Gastroesophageal sphincter (tissue), 4 donors: Measurements from ENCODE around the gene MYO3B. TPM values are rescaled to one million over a fixed set of nuclear protein-coding genes. Genes with fewer than 3 reads are reported as not detected.

Experiments
- ATAC-seq: fragments of 150-250 bp; one replicate; pipeline ENCODE4 v1.9.1; 2016; ENCODE audit warnings: mild to moderate bottlenecking, moderate library complexity
- H3K27ac ChIP-seq, 4 donors: fragments of 200-600 bp; sonication (generic) in 3 of 4; 1 replicate in 3 of 4; 2 replicates in 1 of 4; pipeline ENCODE4 v1.5.1; 2016 to 2019
- H3K27me3 ChIP-seq: fragments of 200-600 bp; sonication (generic); one replicate; pipeline ENCODE4 v1.5.1; 2019
- H3K36me3 ChIP-seq, 2 donors: fragments of 200-600 bp; sonication (generic); one replicate each; pipeline ENCODE4 v1.5.1; 2019; ENCODE audit warnings: control low read depth in 1 of 2
- H3K4me1 ChIP-seq, 3 donors: fragments of 200-600 bp; sonication (generic); 1 replicate in 2 of 3; 2 replicates in 1 of 3; pipeline ENCODE4 v1.5.1; 2016 to 2019; ENCODE audit warnings: control low read depth in 2 of 3
- H3K4me3 ChIP-seq, 2 donors: fragments of 200-600 bp; sonication (generic); one replicate each; pipeline ENCODE4 v1.5.1; 2019; ENCODE audit warnings: mild to moderate bottlenecking in 1 of 2, moderate library complexity in 1 of 2
- H3K9me3 ChIP-seq, 3 donors: fragments of 200-600 bp; sonication (generic); one replicate each; pipeline ENCODE4 v1.5.1; 2017 to 2019; ENCODE audit warnings: control low read depth in 2 of 3
- EP300 ChIP-seq: sonication (generic); formaldehyde crosslinking; IDR thresholded peaks from one replicate; pipeline ENCODE4 v1.6.1; 2017; ENCODE audit warnings: antibody characterized with exemption, mild to moderate bottlenecking
- POLR2A ChIP-seq, 2 donors: fragments of 450-650 bp; IDR thresholded peaks; one replicate each; pipeline ENCODE4 v1.6.1; 2017; ENCODE audit warnings: antibody characterized with exemption in 2 of 2, mild to moderate bottlenecking in 2 of 2, moderate library complexity in 1 of 2
- POLR2AphosphoS5 ChIP-seq: sonication (generic); formaldehyde crosslinking; IDR thresholded peaks from one replicate; pipeline ENCODE4 v1.6.1; 2017; ENCODE audit warnings: antibody characterized with exemption
- WGBS, 2 donors: methylation state at CpG; one replicate each; pipeline ENCODE4 v1.1.5; 2018; ENCODE audit warnings: low coverage in 1 of 2; 5-methylcytosine and 5-hydroxymethylcytosine counted together
- total RNA-seq, 4 donors: library from RNA; depleted of rRNA; stranded (reverse); fragments of >200 nt; gene quantifications; one replicate each; pipeline ENCODE4 v1.1.0, GENCODE V29; 2016
- TF ChIP-seq, protein P1 (sequence below), 4 experiments: fragments of 200-600 bp in 2 of 4; fragments of 450-650 bp in 2 of 4; sonication (generic) in 1 of 4; IDR thresholded peaks; one replicate each; pipeline ENCODE4 v1.5.1; 2017 to 2019; ENCODE audit warnings: antibody characterized with exemption in 4 of 4, mild to moderate bottlenecking in 2 of 4, moderate library complexity in 2 of 4

MYO3B gene
- total RNA-seq, 4 donors from 2014 or later = not detected

DNA sequence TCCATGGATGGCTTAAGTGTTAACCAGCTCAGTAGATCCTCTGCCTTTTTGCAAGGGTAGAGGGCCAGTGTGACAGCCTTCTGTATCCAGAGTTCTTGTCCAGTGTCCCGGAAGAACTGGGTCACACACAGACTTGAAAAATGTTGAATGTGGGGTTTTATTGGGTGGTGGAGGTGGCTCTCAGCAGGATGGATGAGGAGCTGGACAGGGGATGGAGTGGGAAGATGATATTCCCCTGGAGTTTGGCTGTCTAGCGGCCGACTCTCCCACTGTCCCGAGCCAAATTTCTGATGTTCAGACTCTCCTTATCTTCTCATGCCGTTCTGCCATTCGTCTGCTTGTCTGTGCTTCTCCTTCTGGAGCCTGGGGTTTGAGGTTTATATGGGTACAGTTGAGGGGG, 72.6 kb downstream of the MYO3B start:
- H3K4me1 ChIP-seq = no peaks in the 10 kb centered on the region
- no peak overlapping the region for H3K27ac ChIP-seq
- no peak for ATAC-seq
- no peaks in the 10 kb centered on the region for H3K36me3 ChIP-seq
- WGBS, 2 donors = 71 to 89% methylated on average over 5 of the region's 6 CpGs
- H3K4me3 ChIP-seq = no peak overlapping the region
- TF ChIP-seq EP300 (no peak), POLR2AphosphoS5 (no peak), POLR2A (IDR thresholded peaks at IDR 0.05) (no peak)
- TF ChIP-seq, protein P1, sequence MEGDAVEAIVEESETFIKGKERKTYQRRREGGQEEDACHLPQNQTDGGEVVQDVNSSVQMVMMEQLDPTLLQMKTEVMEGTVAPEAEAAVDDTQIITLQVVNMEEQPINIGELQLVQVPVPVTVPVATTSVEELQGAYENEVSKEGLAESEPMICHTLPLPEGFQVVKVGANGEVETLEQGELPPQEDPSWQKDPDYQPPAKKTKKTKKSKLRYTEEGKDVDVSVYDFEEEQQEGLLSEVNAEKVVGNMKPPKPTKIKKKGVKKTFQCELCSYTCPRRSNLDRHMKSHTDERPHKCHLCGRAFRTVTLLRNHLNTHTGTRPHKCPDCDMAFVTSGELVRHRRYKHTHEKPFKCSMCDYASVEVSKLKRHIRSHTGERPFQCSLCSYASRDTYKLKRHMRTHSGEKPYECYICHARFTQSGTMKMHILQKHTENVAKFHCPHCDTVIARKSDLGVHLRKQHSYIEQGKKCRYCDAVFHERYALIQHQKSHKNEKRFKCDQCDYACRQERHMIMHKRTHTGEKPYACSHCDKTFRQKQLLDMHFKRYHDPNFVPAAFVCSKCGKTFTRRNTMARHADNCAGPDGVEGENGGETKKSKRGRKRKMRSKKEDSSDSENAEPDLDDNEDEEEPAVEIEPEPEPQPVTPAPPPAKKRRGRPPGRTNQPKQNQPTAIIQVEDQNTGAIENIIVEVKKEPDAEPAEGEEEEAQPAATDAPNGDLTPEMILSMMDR (IDR thresholded peaks at IDR 0.05) = no peak
- H3K27me3 ChIP-seq = no peaks in the 10 kb centered on the region
- H3K9me3 ChIP-seq = no peaks in the 10 kb centered on the region

DNA sequence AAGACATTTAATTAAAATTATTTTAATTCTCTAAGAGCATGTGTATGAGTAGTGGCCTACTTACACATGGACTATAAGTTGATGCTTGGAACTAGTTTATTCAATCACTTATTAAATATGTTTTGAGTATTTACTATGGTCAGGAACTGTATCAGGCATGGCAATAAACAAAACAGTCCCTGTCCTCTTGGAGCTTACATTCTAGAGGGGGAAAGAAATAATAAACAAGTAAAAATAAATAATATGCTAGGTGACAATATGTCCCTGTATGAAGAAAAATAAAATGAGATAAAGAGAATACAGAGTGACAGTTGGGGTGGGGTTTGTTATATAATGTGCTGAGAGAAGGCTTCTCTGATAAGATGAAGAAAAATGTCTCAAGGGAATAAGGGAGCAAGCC, 74.5 kb downstream of the MYO3B start:
- H3K27me3 ChIP-seq = no peaks in the 10 kb centered on the region
- no peak for ATAC-seq
- no peaks in the 10 kb centered on the region for H3K36me3 ChIP-seq
- no peak overlapping the region for H3K27ac ChIP-seq
- H3K4me3 ChIP-seq = no peak overlapping the region
- H3K4me1 ChIP-seq = no peaks in the 10 kb centered on the region
- TF ChIP-seq POLR2A (IDR thresholded peaks at IDR 0.05) (no peak), EP300 (no peak), POLR2AphosphoS5 (no peak)
- TF ChIP-seq, protein P1 (IDR thresholded peaks at IDR 0.05) = no peak
- no peaks in the 10 kb centered on the region for H3K9me3 ChIP-seq

DNA sequence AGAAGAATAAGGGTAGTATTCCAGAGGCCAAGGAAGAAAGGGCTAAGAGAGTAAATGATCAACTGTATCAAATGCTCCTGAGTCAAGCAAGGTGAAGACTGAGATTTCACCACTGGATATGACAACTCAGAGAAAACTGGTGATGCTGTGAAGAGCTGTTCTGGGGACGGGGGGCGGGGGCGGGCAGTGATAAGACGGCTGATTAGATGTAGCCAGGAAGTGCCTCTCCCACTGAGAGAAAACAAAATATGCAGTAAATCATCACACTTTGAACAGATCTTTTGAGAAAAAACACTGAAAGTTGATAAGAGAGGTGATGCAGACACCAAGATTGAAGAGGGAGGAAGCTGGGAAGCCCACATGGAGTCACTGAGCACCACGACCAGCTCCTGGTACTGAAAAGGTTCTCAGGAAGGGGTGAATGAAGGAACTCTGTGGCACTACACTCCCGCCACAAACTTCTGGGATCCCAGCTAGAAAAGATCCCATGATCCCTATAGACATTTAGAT, 75.8 kb downstream of the MYO3B start:
- no peak overlapping the region for H3K27ac ChIP-seq
- H3K9me3 ChIP-seq = no peaks in the 10 kb centered on the region
- no peak for TF ChIP-seq POLR2AphosphoS5
- no peak for TF ChIP-seq EP300
- TF ChIP-seq POLR2A (IDR thresholded peaks at IDR 0.05) = no peak
- TF ChIP-seq, protein P1 (IDR thresholded peaks at IDR 0.05) = no peak
- H3K27me3 ChIP-seq = no peaks in the 10 kb centered on the region
- H3K4me3 ChIP-seq = no peak overlapping the region
- 50% methylated on average over 4 of the region's 6 CpGs for WGBS, 2 donors
- no peaks in the 10 kb centered on the region for H3K36me3 ChIP-seq
- no peaks in the 10 kb centered on the region for H3K4me1 ChIP-seq
- no peak for ATAC-seq

- no CpG with 5 or more reads among the region's 7 CpGs for WGBS, 2 donors
These were observed 76.4 kb downstream of the MYO3B start for GRCh38 chr2:170254293-170254732.

DNA sequence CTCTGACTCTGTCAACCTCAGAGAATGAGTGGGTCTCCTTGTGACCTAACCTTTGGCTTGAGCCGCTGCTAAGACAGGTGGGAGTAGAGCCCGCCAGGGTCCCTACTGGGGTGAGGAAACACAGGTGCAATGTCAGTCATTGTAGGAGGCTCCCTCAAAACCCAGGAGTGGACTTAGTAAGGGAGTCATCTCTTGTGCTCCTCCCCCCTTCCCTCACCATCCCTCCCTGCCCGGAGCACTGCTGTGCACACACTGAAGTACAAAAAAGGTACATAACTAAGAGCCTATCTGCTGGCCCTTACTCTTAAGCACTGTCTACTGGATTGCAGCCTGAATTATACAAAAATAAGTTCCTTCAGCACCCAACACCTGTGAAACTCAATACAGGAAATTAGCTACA, 77.2 kb downstream of the MYO3B start:
- Histone ChIP-seq H3K9me3 (peaks cover 0 to 2% (median 0%) of the 10 kb centered on the region in 3 donors), H3K36me3 (no peaks in the 10 kb centered on the region), H3K27me3 (no peaks in the 10 kb centered on the region), H3K4me3 (no peak overlapping the region), H3K27ac (no peak overlapping the region), H3K4me1 (no peaks in the 10 kb centered on the region)
- no CpG with 5 or more reads among the region's 3 CpGs for WGBS, 2 donors
- TF ChIP-seq, protein P1 (IDR thresholded peaks at IDR 0.05) = no peak
- TF ChIP-seq POLR2AphosphoS5 (no peak), POLR2A (IDR thresholded peaks at IDR 0.05) (no peak), EP300 (no peak)
- no peak for ATAC-seq

More at GRCh38 chr2:170254293-170254732, 76.4 kb downstream of the MYO3B start:
- H3K4me1 ChIP-seq = no peaks in the 10 kb centered on the region
- H3K27me3 ChIP-seq = no peaks in the 10 kb centered on the region
- no peak for TF ChIP-seq EP300
- TF ChIP-seq, protein P1 (IDR thresholded peaks at IDR 0.05) = no peak
- TF ChIP-seq POLR2AphosphoS5 = no peak
- no peak for TF ChIP-seq POLR2A (IDR thresholded peaks at IDR 0.05)
- H3K4me3 ChIP-seq = no peak overlapping the region
- H3K27ac ChIP-seq = no peak overlapping the region
- no peaks in the 10 kb centered on the region for H3K36me3 ChIP-seq
- ATAC-seq = no peak
- H3K9me3 ChIP-seq = no peaks in the 10 kb centered on the region
